ENCODE measurements around the gene UNCX.

DNA sequence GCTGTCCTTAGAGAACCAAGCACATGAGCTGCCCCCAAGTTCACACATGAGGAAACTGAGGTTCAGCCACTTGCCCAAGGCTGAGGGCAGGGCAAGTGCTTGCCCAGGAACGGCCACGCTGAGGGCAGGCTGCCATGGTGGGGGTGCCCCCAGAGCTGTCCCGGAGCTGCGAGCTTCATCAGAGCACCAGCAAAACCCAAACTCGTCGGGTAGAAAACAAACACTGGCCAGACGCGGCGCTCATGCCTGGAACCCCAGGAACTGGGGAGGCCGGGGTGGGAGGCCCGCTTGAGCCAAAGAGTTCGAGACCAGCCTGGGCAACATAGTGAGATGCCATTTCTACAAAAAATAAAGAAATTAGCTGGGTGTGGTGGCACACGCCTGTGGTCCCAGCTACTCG is 38.4 kb downstream of the UNCX start:
- TF ChIP-seq, protein P1, sequence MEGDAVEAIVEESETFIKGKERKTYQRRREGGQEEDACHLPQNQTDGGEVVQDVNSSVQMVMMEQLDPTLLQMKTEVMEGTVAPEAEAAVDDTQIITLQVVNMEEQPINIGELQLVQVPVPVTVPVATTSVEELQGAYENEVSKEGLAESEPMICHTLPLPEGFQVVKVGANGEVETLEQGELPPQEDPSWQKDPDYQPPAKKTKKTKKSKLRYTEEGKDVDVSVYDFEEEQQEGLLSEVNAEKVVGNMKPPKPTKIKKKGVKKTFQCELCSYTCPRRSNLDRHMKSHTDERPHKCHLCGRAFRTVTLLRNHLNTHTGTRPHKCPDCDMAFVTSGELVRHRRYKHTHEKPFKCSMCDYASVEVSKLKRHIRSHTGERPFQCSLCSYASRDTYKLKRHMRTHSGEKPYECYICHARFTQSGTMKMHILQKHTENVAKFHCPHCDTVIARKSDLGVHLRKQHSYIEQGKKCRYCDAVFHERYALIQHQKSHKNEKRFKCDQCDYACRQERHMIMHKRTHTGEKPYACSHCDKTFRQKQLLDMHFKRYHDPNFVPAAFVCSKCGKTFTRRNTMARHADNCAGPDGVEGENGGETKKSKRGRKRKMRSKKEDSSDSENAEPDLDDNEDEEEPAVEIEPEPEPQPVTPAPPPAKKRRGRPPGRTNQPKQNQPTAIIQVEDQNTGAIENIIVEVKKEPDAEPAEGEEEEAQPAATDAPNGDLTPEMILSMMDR (conservative IDR thresholded peaks at IDR 0.05; ENCODE audit: low read depth, low read length), result no peak
- TF ChIP-seq EZH2 (IDR thresholded peaks at IDR 0.05; ENCODE audit: borderline replicate concordance, low read depth, low read length, poor library complexity, severe bottlenecking), result no peak
